Activated CD4-positive, alpha-beta T cell treated with anti-CD3 and anti-CD28 coated beads, Interleukin-2, amount 10 ng/mL, durations not matched to agents 24 days and 14 days (primary cell): ENCODE results near the gene UBA1. TPM values are rescaled to one million over a fixed set of nuclear protein-coding genes. Genes with fewer than 3 reads are reported as not detected.

Source experiments
- DNase-seq: peaks from one replicate; pipeline ENCODE4 v3.0.0; 2022
- H3K27ac Mint-ChIP-seq: one replicate; pipeline ENCODE4 v1.8.0; 2022; ENCODE audit warnings: mild to moderate bottlenecking, mixed read lengths
- H3K27me3 Mint-ChIP-seq: one replicate; pipeline ENCODE4 v1.8.0; 2022; ENCODE audit warnings: mixed read lengths
- H3K36me3 Mint-ChIP-seq: one replicate; pipeline ENCODE4 v1.8.0; 2022; ENCODE audit warnings: low read depth, mild to moderate bottlenecking, mixed read lengths
- H3K4me1 Mint-ChIP-seq: one replicate; pipeline ENCODE4 v1.8.0; 2021; ENCODE audit warnings: mixed read lengths
- H3K4me3 Mint-ChIP-seq: one replicate; pipeline ENCODE4 v1.8.0; 2022; ENCODE audit warnings: mild to moderate bottlenecking, moderate library complexity, mixed read lengths
- H3K9me3 Mint-ChIP-seq: one replicate; pipeline ENCODE4 v1.8.0; 2021; ENCODE audit warnings: mixed read lengths
- intact Hi-C: fragments of 100-400 bp; cut with micrococcal nuclease; formaldehyde crosslinking; loops from one replicate; pipeline ENCODE4 v1.15.1; 2023
- total RNA-seq: library from RNA; stranded (reverse); gene quantifications from 2 replicates; pipeline ENCODE4 v1.2.3, GENCODE V29; 2022

UBA1 gene
- total RNA-seq, 1 donor from 2014 or later: 246 TPM

GRCh38 chrX:47201345-47201944, 7.8 kb downstream of the UBA1 start:
- DNase-seq: no peak
- Mint-ChIP-seq H3K27me3 (no peaks in the 10 kb centered on the region), H3K36me3 (peaks cover 69% of the 10 kb centered on the region), H3K4me1 (peaks cover 12% of the 10 kb centered on the region), H3K27ac (no peak overlapping the region), H3K4me3 (no peak overlapping the region), H3K9me3 (no peaks in the 10 kb centered on the region)
- intact Hi-C loops: no loop called here

- H3K4me3 Mint-ChIP-seq: no peak overlapping the region
- H3K4me1 Mint-ChIP-seq: peaks cover 4% of the 10 kb centered on the region
- H3K36me3 Mint-ChIP-seq: peaks cover 71% of the 10 kb centered on the region
- intact Hi-C loops: no loop called here
- DNase-seq: no peak
- no peak overlapping the region for H3K27ac Mint-ChIP-seq
- H3K9me3 Mint-ChIP-seq: no peaks in the 10 kb centered on the region
- no peaks in the 10 kb centered on the region for H3K27me3 Mint-ChIP-seq
Measured at GRCh38 chrX:47202316-47202715, 8.7 kb downstream of the UBA1 start.

- DNase-seq: no peak
- H3K4me1 Mint-ChIP-seq: peaks cover 4% of the 10 kb centered on the region
- no peak overlapping the region for H3K4me3 Mint-ChIP-seq
- intact Hi-C loops: no loop called here
- H3K27me3 Mint-ChIP-seq: no peaks in the 10 kb centered on the region
- H3K36me3 Mint-ChIP-seq: peaks cover 70% of the 10 kb centered on the region
- H3K27ac Mint-ChIP-seq: no peak overlapping the region
- H3K9me3 Mint-ChIP-seq: no peaks in the 10 kb centered on the region
Measured at GRCh38 chrX:47202877-47203276, 9.2 kb downstream of the UBA1 start.

- no peak overlapping the region for H3K4me3 Mint-ChIP-seq
- H3K9me3 Mint-ChIP-seq: no peaks in the 10 kb centered on the region
- DNase-seq: no peak
- H3K27me3 Mint-ChIP-seq: no peaks in the 10 kb centered on the region
- H3K4me1 Mint-ChIP-seq: peaks cover 4% of the 10 kb centered on the region
- intact Hi-C loops: no loop called here
- H3K27ac Mint-ChIP-seq: no peak overlapping the region
- peaks cover 63% of the 10 kb centered on the region for H3K36me3 Mint-ChIP-seq
Measured at GRCh38 chrX:47204970-47205369, 11.3 kb downstream of the UBA1 start.

- Mint-ChIP-seq H3K4me1 (peaks cover 4% of the 10 kb centered on the region), H3K36me3 (peaks cover 52% of the 10 kb centered on the region), H3K9me3 (no peaks in the 10 kb centered on the region), H3K27me3 (no peaks in the 10 kb centered on the region), H3K27ac (peak overlapping the region; percentile 48), H3K4me3 (no peak overlapping the region)
- intact Hi-C loops: no loop called here
- DNase-seq: no peak
Measured at GRCh38 chrX:47206316-47206715, 12.7 kb downstream of the UBA1 start.

GRCh38 chrX:47208108-47208507, 14.5 kb downstream of the UBA1 start:
- H3K27ac Mint-ChIP-seq: no peak overlapping the region
- H3K27me3 Mint-ChIP-seq: no peaks in the 10 kb centered on the region
- H3K9me3 Mint-ChIP-seq: no peaks in the 10 kb centered on the region
- H3K4me1 Mint-ChIP-seq: peaks cover 4% of the 10 kb centered on the region
- DNase-seq: no peak
- intact Hi-C loops: no loop called here
- peaks cover 57% of the 10 kb centered on the region for H3K36me3 Mint-ChIP-seq
- no peak overlapping the region for H3K4me3 Mint-ChIP-seq

- peaks cover 5% of the 10 kb centered on the region for H3K4me1 Mint-ChIP-seq
- DNase-seq: no peak
- no peak overlapping the region for H3K27ac Mint-ChIP-seq
- H3K36me3 Mint-ChIP-seq: peaks cover 57% of the 10 kb centered on the region
- H3K4me3 Mint-ChIP-seq: no peak overlapping the region
- H3K27me3 Mint-ChIP-seq: no peaks in the 10 kb centered on the region
- no peaks in the 10 kb centered on the region for H3K9me3 Mint-ChIP-seq
- intact Hi-C loops: no loop called here
Measured at GRCh38 chrX:47209508-47210238, 16.0 kb downstream of the UBA1 start.

- H3K36me3 Mint-ChIP-seq: peaks cover 62% of the 10 kb centered on the region
- no peak for DNase-seq
- no peaks in the 10 kb centered on the region for H3K9me3 Mint-ChIP-seq
- H3K27ac Mint-ChIP-seq: no peak overlapping the region
- intact Hi-C loops: no loop called here
- H3K4me3 Mint-ChIP-seq: no peak overlapping the region
- H3K4me1 Mint-ChIP-seq: peaks cover 2% of the 10 kb centered on the region
- H3K27me3 Mint-ChIP-seq: no peaks in the 10 kb centered on the region
Measured at GRCh38 chrX:47210661-47211425, 17.2 kb downstream of the UBA1 start.

- intact Hi-C loops: no loop called here
- peaks cover 60% of the 10 kb centered on the region for H3K36me3 Mint-ChIP-seq
- peak overlapping the region; percentile 37 for H3K27ac Mint-ChIP-seq
- no peaks in the 10 kb centered on the region for H3K27me3 Mint-ChIP-seq
- peaks cover 16% of the 10 kb centered on the region for H3K4me1 Mint-ChIP-seq
- no peak for DNase-seq
- H3K9me3 Mint-ChIP-seq: no peaks in the 10 kb centered on the region
- H3K4me3 Mint-ChIP-seq: no peak overlapping the region
Measured at GRCh38 chrX:47212381-47213293, 19.0 kb downstream of the UBA1 start.

GRCh38 chrX:47214435-47215077, 20.9 kb downstream of the UBA1 start:
- Mint-ChIP-seq H3K4me3 (no peak overlapping the region), H3K27ac (peak overlapping the region; percentile 15), H3K36me3 (peaks cover 58% of the 10 kb centered on the region), H3K27me3 (no peaks in the 10 kb centered on the region), H3K4me1 (peaks cover 20% of the 10 kb centered on the region), H3K9me3 (no peaks in the 10 kb centered on the region)
- DNase-seq: no peak
- intact Hi-C loops: loop anchor here (5.0 kb wide), 3 partner anchors 168 to 1703 kb away; partner anchors contain the start of genes ELK1 and PIM2

GRCh38 chrX:47215291-47215900, 21.8 kb downstream of the UBA1 start:
- no peak for DNase-seq
- H3K27me3 Mint-ChIP-seq: no peaks in the 10 kb centered on the region
- H3K36me3 Mint-ChIP-seq: peaks cover 56% of the 10 kb centered on the region
- peaks cover 29% of the 10 kb centered on the region for H3K4me1 Mint-ChIP-seq
- H3K27ac Mint-ChIP-seq: no peak overlapping the region
- no peak overlapping the region for H3K4me3 Mint-ChIP-seq
- no peaks in the 10 kb centered on the region for H3K9me3 Mint-ChIP-seq
- intact Hi-C loops: loop anchor here (5.0 kb wide), 3 partner anchors 167 to 1702 kb away; partner anchors contain the start of genes ELK1 and PIM2

GRCh38 chrX:47216393-47216925, 22.8 kb downstream of the UBA1 start:
- intact Hi-C loops: loop anchor here (5.0 kb wide), 3 partner anchors 166 to 1701 kb away; partner anchors contain the start of genes ELK1 and PIM2
- peaks cover 58% of the 10 kb centered on the region for H3K36me3 Mint-ChIP-seq
- DNase-seq: no peak
- H3K27ac Mint-ChIP-seq: peak overlapping the region; percentile 99
- peak overlapping the region; percentile 92 for H3K4me3 Mint-ChIP-seq
- no peaks in the 10 kb centered on the region for H3K27me3 Mint-ChIP-seq
- no peaks in the 10 kb centered on the region for H3K9me3 Mint-ChIP-seq
- H3K4me1 Mint-ChIP-seq: peaks cover 35% of the 10 kb centered on the region
